CD4-positive, alpha-beta T cell (primary cell): ENCODE data around the gene GOLGA8J. TPM values are rescaled to one million over a fixed set of nuclear protein-coding genes. Genes with fewer than 3 reads are reported as not detected.
"Not testable (repeated sequence)": the region's sequence is repeated elsewhere in the genome, so short reads cannot be mapped to it uniquely, and the experiment has no call there.

Source experiments
- ATAC-seq: fragments of 200-7000 bp; cut with Tn5 transposase; one replicate; pipeline ENCODE4 v1.10.0; 2022; ENCODE audit warnings: mild to moderate bottlenecking; ENCODE audit not compliant: poor library complexity
- CTCF ChIA-PET: fragments of 350-600 bp; sonication (Branson Sonifier 250); formaldehyde crosslinking; loops from one replicate; lab custom pipeline; 2021; ENCODE audit warnings: antibody characterized with exemption, inconsistent platforms; lab: Charles Lee
- POLR2A ChIA-PET: fragments of 350-600 bp; sonication (Branson Sonifier 250); formaldehyde crosslinking; loops from one replicate; lab custom pipeline; 2021; ENCODE audit warnings: antibody characterized with exemption, inconsistent platforms; lab: Charles Lee
- DNase-seq, 14 experiments: peaks; one replicate each; pipeline ENCODE4 v3.0.0-alpha.2; 2013 to 2020; ENCODE audit warnings: mixed read lengths in 2 of 14
- H3K27ac ChIP-seq, 2 donors: one replicate each; pipeline versions ENCODE4 v1.5.1 to v1.7.0; 2013; ENCODE audit warnings: low read length in 2 of 2, low read depth in 1 of 2, mild to moderate bottlenecking in 1 of 2
- H3K27me3 ChIP-seq, 2 experiments: 1 replicate in 1 of 2; 2 replicates in 1 of 2; pipeline versions ENCODE4 v1.6.1 to v1.7.0; 2013; ENCODE audit warnings: low read length in 2 of 2, control low read depth in 1 of 2, mild to moderate bottlenecking in 1 of 2, moderate library complexity in 1 of 2; ENCODE audit not compliant: insufficient read depth in 2 of 2, control insufficient read depth in 1 of 2
- H3K36me3 ChIP-seq: one replicate; pipeline ENCODE4 v1.6.1; 2013; ENCODE audit warnings: low read length, control low read depth; ENCODE audit not compliant: insufficient read depth
- H3K4me1 ChIP-seq: one replicate; pipeline ENCODE4 v1.6.1; 2013; ENCODE audit warnings: low read length, control low read depth; ENCODE audit not compliant: insufficient read depth
- H3K4me3 ChIP-seq: one replicate; pipeline ENCODE4 v1.5.1; 2013; ENCODE audit warnings: mild to moderate bottlenecking, low read length, moderate library complexity
- H3K9me3 ChIP-seq, 2 experiments: 1 replicate in 1 of 2; 2 replicates in 1 of 2; pipeline versions ENCODE4 v1.6.1 to v1.7.0; 2013; ENCODE audit warnings: low read length in 2 of 2, mild to moderate bottlenecking in 2 of 2, control low read depth in 1 of 2, moderate library complexity in 1 of 2; ENCODE audit not compliant: control insufficient read depth in 1 of 2, insufficient read depth in 1 of 2
- H3K27ac Mint-ChIP-seq: one replicate; pipeline ENCODE4 v1.8.0; 2020; ENCODE audit warnings: mixed read lengths
- H3K27me3 Mint-ChIP-seq: one replicate; pipeline ENCODE4 v1.8.0; 2021; ENCODE audit warnings: mixed read lengths
- H3K36me3 Mint-ChIP-seq: one replicate; pipeline ENCODE4 v1.8.0; 2021; ENCODE audit warnings: low read depth, mixed read lengths
- H3K4me1 Mint-ChIP-seq: one replicate; pipeline ENCODE4 v1.8.0; 2021; ENCODE audit warnings: low read depth, mixed read lengths
- H3K4me3 Mint-ChIP-seq: one replicate; pipeline ENCODE4 v1.8.0; 2020; ENCODE audit warnings: mild to moderate bottlenecking, mixed read lengths
- H3K9me3 Mint-ChIP-seq: one replicate; pipeline ENCODE4 v1.8.0; 2020; ENCODE audit warnings: mixed read lengths
- intact Hi-C, 2 experiments: fragments of 100-400 bp; cut with DNase I in 1 of 2; cut with micrococcal nuclease in 1 of 2; formaldehyde crosslinking; loops; one replicate each; pipeline versions ENCODE4 v1.15.1 to v1.9.0; 2023 to 2025; cut with DNase I, micrococcal nuclease
- polyA plus RNA-seq, 2 donors: library from polyadenylated mRNA; unstranded; fragments of 120-200 nt; gene quantifications; one replicate each; pipeline ENCODE4 v1.2.1, GENCODE V29; 2013
- total RNA-seq, 174 experiments: library from RNA in 2 of 174; stranded (reverse) in 2 of 174; gene quantifications; one replicate each; pipeline ENCODE4 v1.2.3 and lab custom pipeline; 2021 to 2026
- TF ChIP-seq, protein P1 (sequence below): fragments of 200-600 bp; IDR thresholded peaks from one replicate; pipeline ENCODE4 v1.8.0; 2022; ENCODE audit warnings: antibody characterized with exemption, mild to moderate bottlenecking

The GOLGA8J gene, protein sequence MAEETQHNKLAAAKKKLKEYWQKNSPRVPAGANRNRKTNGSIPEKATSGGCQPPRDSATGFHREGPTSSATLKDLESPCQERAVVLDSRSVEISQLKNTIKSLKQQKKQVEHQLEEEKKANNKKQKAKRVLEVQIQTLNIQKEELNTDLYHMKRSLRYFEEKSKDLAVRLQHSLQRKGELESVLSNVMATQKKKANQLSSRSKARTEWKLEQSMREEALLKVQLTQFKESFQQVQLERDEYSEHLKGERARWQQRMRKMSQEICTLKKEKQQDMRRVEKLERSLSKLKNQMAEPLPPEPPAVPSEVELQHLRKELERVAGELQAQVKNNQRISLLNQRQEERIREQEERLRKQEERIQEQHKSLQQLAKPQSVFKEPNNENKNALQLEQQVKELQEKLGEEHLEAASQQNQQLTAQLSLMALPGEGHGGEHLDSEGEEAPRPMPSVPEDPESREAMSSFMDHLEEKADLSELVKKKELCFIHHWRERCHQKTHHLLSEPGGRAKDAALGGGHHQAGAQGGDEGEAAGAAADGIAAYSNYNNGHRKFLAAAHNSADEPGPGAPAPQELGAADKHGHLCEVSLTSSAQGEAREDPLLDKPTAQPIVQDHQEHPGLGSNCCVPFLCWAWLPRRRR
- total RNA-seq: under 1 TPM in 1 of 2 experiments, not detected in 1; 0.19 TPM
- polyA plus RNA-seq (2013, experiment 1 of 2): 0.08 TPM
- 0.18 TPM for polyA plus RNA-seq (2013, experiment 2 of 2)
- total RNA-seq (lab: John Stamatoyannopoulos, UW): 0 to 0.63 (median 0) reads per million in 172 experiments

DNA sequence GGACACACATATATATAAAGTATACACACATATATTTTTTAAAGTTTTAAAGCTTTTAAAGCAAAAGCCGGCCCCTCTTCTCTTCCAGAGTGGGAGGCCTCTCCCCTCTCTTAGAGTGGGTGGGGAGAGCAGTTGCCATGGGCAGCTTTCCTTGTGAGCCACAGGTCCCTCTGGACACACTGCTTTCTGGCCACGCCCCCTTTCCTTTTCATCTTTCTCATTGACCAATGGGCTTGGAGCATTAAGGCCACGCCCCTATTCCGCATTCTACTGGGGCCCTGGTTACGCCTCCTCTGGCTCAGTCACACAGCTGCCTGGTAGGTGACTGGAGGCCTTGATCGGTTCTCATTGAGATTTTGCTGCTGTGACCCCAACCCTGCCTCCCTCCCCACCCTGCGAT, at the start of gene GOLGA8J:
Gene GOLGA8J, plus strand, starts transcription at position 301 of the 400 bp plus-strand sequence. Its CDS starts 98 bp downstream, at position 399.
- DNase-seq, CTCF ChIA-PET, H3K9me3 Mint-ChIP-seq, H3K27ac ChIP-seq, H3K36me3 ChIP-seq, H3K4me3 ChIP-seq, H3K4me1 ChIP-seq, ATAC-seq, H3K9me3 ChIP-seq, H3K27me3 Mint-ChIP-seq, intact Hi-C loops, H3K4me1 Mint-ChIP-seq, POLR2A ChIA-PET, H3K4me3 Mint-ChIP-seq, H3K36me3 Mint-ChIP-seq, H3K27me3 ChIP-seq, H3K27ac Mint-ChIP-seq: not testable (repeated sequence)

DNA sequence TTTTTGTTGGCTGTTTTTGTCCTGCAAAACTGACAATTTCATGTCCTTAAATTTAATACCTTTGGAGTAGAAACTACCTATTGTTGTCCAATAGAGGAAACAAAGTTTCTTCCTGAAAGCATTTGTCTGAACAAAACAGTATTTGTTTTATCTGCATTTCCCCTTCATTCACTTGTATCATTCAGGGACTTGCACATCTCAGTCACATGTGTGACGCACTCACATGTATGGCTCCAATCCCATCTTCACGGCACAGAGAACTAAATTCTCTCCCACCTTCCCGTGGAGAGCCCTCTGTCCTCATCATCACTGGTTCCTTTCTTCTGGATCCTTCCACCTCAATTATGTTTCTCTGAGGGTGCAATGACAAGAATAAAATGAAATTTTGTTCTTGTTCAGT, 49.5 kb upstream of the GOLGA8J start:
- H3K4me1 Mint-ChIP-seq: no peaks in the 10 kb centered on the region
- Histone ChIP-seq H3K27ac (no peak overlapping the region), H3K4me3 (no peak overlapping the region), H3K27me3 (peaks cover 0 to 4% of the 10 kb centered on the region in 2 experiments), H3K4me1 (no peaks in the 10 kb centered on the region), H3K9me3 (no peaks in the 10 kb centered on the region), H3K36me3 (no peaks in the 10 kb centered on the region)
- ChIA-PET POLR2A (no interaction called here), CTCF (no interaction called here)
- H3K36me3 Mint-ChIP-seq: no peaks in the 10 kb centered on the region
- no peak overlapping the region for H3K27ac Mint-ChIP-seq
- TF ChIP-seq, protein P1, sequence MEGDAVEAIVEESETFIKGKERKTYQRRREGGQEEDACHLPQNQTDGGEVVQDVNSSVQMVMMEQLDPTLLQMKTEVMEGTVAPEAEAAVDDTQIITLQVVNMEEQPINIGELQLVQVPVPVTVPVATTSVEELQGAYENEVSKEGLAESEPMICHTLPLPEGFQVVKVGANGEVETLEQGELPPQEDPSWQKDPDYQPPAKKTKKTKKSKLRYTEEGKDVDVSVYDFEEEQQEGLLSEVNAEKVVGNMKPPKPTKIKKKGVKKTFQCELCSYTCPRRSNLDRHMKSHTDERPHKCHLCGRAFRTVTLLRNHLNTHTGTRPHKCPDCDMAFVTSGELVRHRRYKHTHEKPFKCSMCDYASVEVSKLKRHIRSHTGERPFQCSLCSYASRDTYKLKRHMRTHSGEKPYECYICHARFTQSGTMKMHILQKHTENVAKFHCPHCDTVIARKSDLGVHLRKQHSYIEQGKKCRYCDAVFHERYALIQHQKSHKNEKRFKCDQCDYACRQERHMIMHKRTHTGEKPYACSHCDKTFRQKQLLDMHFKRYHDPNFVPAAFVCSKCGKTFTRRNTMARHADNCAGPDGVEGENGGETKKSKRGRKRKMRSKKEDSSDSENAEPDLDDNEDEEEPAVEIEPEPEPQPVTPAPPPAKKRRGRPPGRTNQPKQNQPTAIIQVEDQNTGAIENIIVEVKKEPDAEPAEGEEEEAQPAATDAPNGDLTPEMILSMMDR: no peak
- H3K27me3 Mint-ChIP-seq: peaks cover 10% of the 10 kb centered on the region
- no peak overlapping the region for H3K4me3 Mint-ChIP-seq
- ATAC-seq (no peak), DNase-seq (no peak)
- intact Hi-C loops: no loop called here
- H3K9me3 Mint-ChIP-seq: peaks cover 3% of the 10 kb centered on the region

DNA sequence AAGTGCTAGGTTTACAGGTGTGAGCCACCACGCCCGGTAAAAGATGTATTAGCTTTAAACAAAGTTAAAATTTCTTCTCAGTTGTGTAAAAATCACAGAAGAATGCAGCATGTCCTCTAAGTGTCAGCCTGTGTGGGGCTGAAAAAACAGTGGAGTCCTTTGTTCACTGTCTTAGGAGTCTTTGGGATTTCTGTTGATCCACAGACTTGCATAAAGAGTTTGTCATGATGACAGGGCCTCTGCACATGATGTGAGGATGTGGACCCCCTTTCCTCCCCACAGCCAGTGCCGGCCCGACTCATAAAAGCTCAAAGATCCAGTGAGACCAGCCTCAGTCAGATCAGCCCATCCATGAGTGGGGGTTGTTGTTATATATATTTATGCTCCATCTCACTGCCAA, 49.0 kb upstream of the GOLGA8J start:
- ChIA-PET POLR2A (no interaction called here), CTCF (no interaction called here)
- intact Hi-C loops: no loop called here
- DNase-seq: no peak
- Histone ChIP-seq H3K27ac (no peak overlapping the region), H3K36me3 (no peaks in the 10 kb centered on the region), H3K4me3 (no peak overlapping the region), H3K27me3 (peaks cover 0 to 5% of the 10 kb centered on the region in 2 experiments), H3K9me3 (no peaks in the 10 kb centered on the region), H3K4me1 (no peaks in the 10 kb centered on the region)
- peaks cover 12% of the 10 kb centered on the region for H3K27me3 Mint-ChIP-seq
- no peak overlapping the region for H3K27ac Mint-ChIP-seq
- TF ChIP-seq, protein P1: no peak
- peaks cover 3% of the 10 kb centered on the region for H3K9me3 Mint-ChIP-seq
- H3K4me3 Mint-ChIP-seq: no peak overlapping the region
- no peaks in the 10 kb centered on the region for H3K36me3 Mint-ChIP-seq
- no peak for ATAC-seq
- no peaks in the 10 kb centered on the region for H3K4me1 Mint-ChIP-seq
